Ovary (tissue), 9 donors: Measurements from ENCODE around the gene OR6A2. TPM values are rescaled to one million over a fixed set of nuclear protein-coding genes. Genes with fewer than 3 reads are reported as not detected.

Source experiments
- DNase-seq, 5 donors: peaks; one replicate each; pipeline ENCODE4 v3.0.0-alpha.2; 2019 to 2020
- H3K27ac ChIP-seq, 2 donors: fragments of 200-600 bp; one replicate each; pipeline versions ENCODE4 v1.5.1 to v1.8.0; 2019 to 2022
- H3K27me3 ChIP-seq: fragments of 200-600 bp; one replicate; pipeline ENCODE4 v1.8.0; 2022
- H3K36me3 ChIP-seq: fragments of 200-600 bp; sonication (generic); one replicate; pipeline ENCODE4 v1.5.1; 2019
- H3K4me1 ChIP-seq: one replicate; pipeline ENCODE4 v1.8.1; 2013; ENCODE audit warnings: mild to moderate bottlenecking, moderate library complexity; ENCODE audit not compliant: insufficient read depth
- H3K4me3 ChIP-seq: fragments of 200-600 bp; sonication (generic); one replicate; pipeline ENCODE4 v1.5.1; 2017
- H3K9me3 ChIP-seq, 2 donors: fragments of 200-600 bp in 1 of 2; sonication (generic) in 1 of 2; one replicate each; pipeline versions ENCODE4 v1.5.1 to v1.8.1; 2013 to 2019; ENCODE audit warnings: mild to moderate bottlenecking in 1 of 2, moderate library complexity in 1 of 2
- CTCF ChIP-seq, 3 donors: fragments of 450-650 bp in 2 of 3; fragments of 200-600 bp in 1 of 3; IDR thresholded peaks; one replicate each; pipeline versions ENCODE4 v1.5.1 to v1.8.0; 2016 to 2022; ENCODE audit warnings: antibody characterized with exemption in 3 of 3, mild to moderate bottlenecking in 1 of 3
- EP300 ChIP-seq: sonication (generic); formaldehyde crosslinking; IDR thresholded peaks from one replicate; pipeline ENCODE4 v1.6.1; 2017; ENCODE audit warnings: antibody characterized with exemption
- POLR2A ChIP-seq: fragments of 450-650 bp; IDR thresholded peaks from one replicate; pipeline ENCODE4 v1.6.1; 2017; ENCODE audit warnings: antibody characterized with exemption, mild to moderate bottlenecking, moderate library complexity
- WGBS, 3 donors: extraction: QIAGEN DNeasy Blood & Tissue Kit in 1 of 3; methylation state at CpG; one replicate each; pipeline versions ENCODE4 v1.1.5 to v1.1.7; 2013 to 2017; 5-methylcytosine and 5-hydroxymethylcytosine counted together
- intact Hi-C, 4 donors: fragments of 100-400 bp; cut with DNase I; formaldehyde crosslinking; loops; one replicate each; pipeline versions ENCODE4 v1.11.0 to v1.15.1; 2022 to 2023
- polyA plus RNA-seq, 2 donors: library from polyadenylated mRNA; stranded (reverse); fragments of 200-250 nt in 1 of 2; fragments of 350-450 nt in 1 of 2; fragmentation: Illumina TruSeq in 1 of 2; extraction: RNeasy Lipid Tissue Mini Kit (QIAGEN cat#74804) in 1 of 2; gene quantifications; one replicate each; pipeline ENCODE4 v1.2.3, GENCODE V29; 2013 to 2014
- total RNA-seq, 7 donors: library from RNA; depleted of rRNA in 2 of 7; stranded (reverse); fragments of >200 nt in 2 of 7; fragmentation: NEBNext Ultra II Directional in 3 of 7; extraction: Animal tissue kit (Norgen Biotek cat#: 25700) in 3 of 7; gene quantifications; one replicate each; pipeline versions ENCODE4 v1.1.0 to v1.2.4, GENCODE V29; 2016 to 2023
- donor health status: DM: no; HTN: no; CAD: no; lungs with moderate emphysema.
- donor health status: DM: no; HTN: no; CAD: no.
- donor health status: Bipolar disorder and iron deficiency.
- donor health status: DM: yes; HTN: yes; CAD: no.
- donor health status: DM: no; HTN: no; CAD: no.
- donor health status: DM: yes; HTN: yes; CAD: no.

Gene OR6A2
- total and polyA plus RNA-seq, 9 donors: 0.17 to 0.46 (median 0.20) TPM; not detected in 4

DNA sequence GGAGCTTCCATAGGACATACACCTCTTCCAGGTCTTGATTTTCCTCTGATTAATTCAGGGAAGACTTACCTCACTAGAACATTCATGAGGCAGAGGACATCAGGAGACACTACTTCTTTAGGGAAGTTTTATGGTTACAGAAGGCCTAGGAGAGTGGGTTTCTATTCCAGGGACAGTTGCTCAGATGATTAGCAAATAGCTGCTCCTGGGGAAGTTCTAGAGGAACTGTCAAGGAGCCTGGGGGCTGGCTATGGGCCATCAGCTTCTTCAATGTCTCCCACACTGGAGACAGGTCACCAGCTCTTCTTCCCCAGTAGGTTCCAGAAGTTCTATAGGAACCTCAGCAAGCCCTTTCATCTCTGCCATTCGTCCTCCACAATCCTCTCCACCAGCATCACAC is 34.5 kb upstream of the OR6A2 start:
- no peak for TF ChIP-seq CTCF (IDR thresholded peaks at IDR 0.05)
- no peak for TF ChIP-seq POLR2A
- no peak for TF ChIP-seq EP300
- Histone ChIP-seq H3K27ac (no peak overlapping the region), H3K4me1 (no peaks in the 10 kb centered on the region), H3K27me3 (no peaks in the 10 kb centered on the region), H3K36me3 (no peaks in the 10 kb centered on the region), H3K4me3 (no peak overlapping the region), H3K9me3 (no peaks in the 10 kb centered on the region)
- intact Hi-C loops: no loop called here
- 55 to 64% (median 61%) methylated on average over 1 of the region's 1 CpG for WGBS, 3 donors
- no peak for DNase-seq

GRCh38 chr11:6833356-6833755 is 33.9 kb upstream of the OR6A2 start:
- Histone ChIP-seq H3K9me3 (no peaks in the 10 kb centered on the region), H3K36me3 (no peaks in the 10 kb centered on the region), H3K4me3 (no peak overlapping the region), H3K27ac (no peak overlapping the region), H3K27me3 (no peaks in the 10 kb centered on the region), H3K4me1 (no peaks in the 10 kb centered on the region)
- no peak for TF ChIP-seq EP300
- TF ChIP-seq POLR2A: no peak
- TF ChIP-seq CTCF (IDR thresholded peaks at IDR 0.05): no peak
- no peak for DNase-seq
- intact Hi-C loops: no loop called here
- 72 to 81% (median 77%) methylated on average over 6 of the region's 6 CpGs for WGBS, 3 donors

DNA sequence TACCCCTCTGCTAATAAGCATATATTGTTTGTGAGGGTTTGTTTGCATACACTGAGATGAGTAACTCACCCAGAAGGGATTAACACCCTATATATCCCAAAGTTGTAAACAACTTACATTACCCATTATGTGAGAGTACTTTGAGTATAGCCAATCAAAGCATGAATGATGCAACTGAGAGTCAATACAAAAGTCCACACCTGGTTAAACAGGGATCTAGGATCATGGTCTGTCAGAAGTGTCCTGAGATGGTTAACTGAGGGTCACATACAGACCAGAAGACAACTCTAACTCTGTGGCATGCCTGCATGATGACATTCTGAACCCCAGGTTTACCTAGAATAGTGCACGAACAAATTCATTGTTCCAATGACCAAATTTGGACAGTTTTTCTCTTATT is 28.6 kb upstream of the OR6A2 start:
- no peaks in the 10 kb centered on the region for H3K4me1 ChIP-seq
- H3K27me3 ChIP-seq: no peaks in the 10 kb centered on the region
- 73 to 94% (median 84%) methylated on average over 1 of the region's 1 CpG for WGBS, 3 donors
- no peaks in the 10 kb centered on the region for H3K9me3 ChIP-seq
- TF ChIP-seq POLR2A (no peak), CTCF (IDR thresholded peaks at IDR 0.05) (no peak), EP300 (no peak)
- no peaks in the 10 kb centered on the region for H3K36me3 ChIP-seq
- no peak overlapping the region for H3K27ac ChIP-seq
- intact Hi-C loops: no loop called here
- H3K4me3 ChIP-seq: no peak overlapping the region
- no peak for DNase-seq

- no peaks in the 10 kb centered on the region for H3K4me1 ChIP-seq
- WGBS, 3 donors: 75 to 83% (median 82%) methylated on average over 7 of the region's 7 CpGs
- H3K9me3 ChIP-seq: no peaks in the 10 kb centered on the region
- intact Hi-C loops: no loop called here
- H3K27me3 ChIP-seq: no peaks in the 10 kb centered on the region
- no peak overlapping the region for H3K4me3 ChIP-seq
- no peak overlapping the region for H3K27ac ChIP-seq
- no peak for DNase-seq
- TF ChIP-seq CTCF (IDR thresholded peaks at IDR 0.05): no peak
- no peak for TF ChIP-seq EP300
- TF ChIP-seq POLR2A: no peak
- H3K36me3 ChIP-seq: no peaks in the 10 kb centered on the region
Measured at GRCh38 chr11:6825231-6825744, 25.8 kb upstream of the OR6A2 start.
